ENCODE data around the gene OR51V1.

GRCh38 chr11:5240458-5240857, 40.0 kb upstream of the OR51V1 start:
- TF ChIP-seq GATA3 (IDR thresholded peaks at IDR 0.05; ENCODE audit: low read depth, low read length) (no peak), GATA2 (IDR thresholded peaks at IDR 0.05; ENCODE audit: low read depth, low read length) (no peak)
